Chondrocyte (in vitro differentiated cells): ENCODE measurements around the gene ZNF521. TPM values are rescaled to one million over a fixed set of nuclear protein-coding genes. Genes with fewer than 3 reads are reported as not detected.

Experiments used
- DNase-seq: peaks from one replicate; pipeline ENCODE4 v3.0.0; 2021; ENCODE audit warnings: mixed read lengths, low spot score
- H3K27ac Mint-ChIP-seq: one replicate; pipeline ENCODE4 v1.8.0; 2021; ENCODE audit warnings: mild to moderate bottlenecking, moderate library complexity, mixed read lengths; ENCODE audit not compliant: unreplicated experiment
- H3K27me3 Mint-ChIP-seq: 2 replicates; pipeline ENCODE4 v1.8.0; 2021; ENCODE audit warnings: low read depth, mixed read lengths
- H3K36me3 Mint-ChIP-seq: 2 replicates; pipeline ENCODE4 v1.8.0; 2021; ENCODE audit warnings: low read depth, mixed read lengths
- H3K4me1 Mint-ChIP-seq: 2 replicates; pipeline ENCODE4 v1.8.0; 2021; ENCODE audit warnings: low read depth, mild to moderate bottlenecking, mixed read lengths
- H3K4me3 Mint-ChIP-seq: one replicate; pipeline ENCODE4 v1.8.0; 2021; ENCODE audit warnings: mild to moderate bottlenecking, moderate library complexity, mixed read lengths; ENCODE audit not compliant: unreplicated experiment
- H3K9me3 Mint-ChIP-seq: 2 replicates; pipeline ENCODE4 v1.8.0; 2021; ENCODE audit warnings: low read depth, mixed read lengths
- CTCF ChIP-seq: fragments of 200-600 bp; sonication (generic); IDR thresholded peaks from 2 replicates; pipeline ENCODE4 v1.5.0; 2021; ENCODE audit warnings: antibody characterized with exemption, mild to moderate bottlenecking, moderate library complexity
- total RNA-seq: library from RNA; stranded (reverse); gene quantifications from 3 replicates; pipeline ENCODE4 v1.2.1, GENCODE V29; 2021

ZNF521 gene
- total RNA-seq, 1 donor from 2014 or later = 29.7 TPM

GRCh38 chr18:25074925-25075324, 277.0 kb downstream of the ZNF521 start:
- H3K4me3 Mint-ChIP-seq = no peak overlapping the region
- H3K27ac Mint-ChIP-seq = no peak overlapping the region
- H3K9me3 Mint-ChIP-seq = no peaks in the 10 kb centered on the region
- no peak for TF ChIP-seq CTCF
- H3K36me3 Mint-ChIP-seq = peaks cover 4% of the 10 kb centered on the region
- H3K4me1 Mint-ChIP-seq = peaks cover 13% of the 10 kb centered on the region
- no peak for DNase-seq
- H3K27me3 Mint-ChIP-seq = no peaks in the 10 kb centered on the region

GRCh38 chr18:25072205-25072604, 279.8 kb downstream of the ZNF521 start:
- Mint-ChIP-seq H3K27me3 (no peaks in the 10 kb centered on the region), H3K36me3 (peaks cover 2% of the 10 kb centered on the region), H3K4me3 (no peak overlapping the region), H3K9me3 (no peaks in the 10 kb centered on the region), H3K4me1 (peaks cover 19% of the 10 kb centered on the region), H3K27ac (no peak overlapping the region)
- DNase-seq = no peak
- TF ChIP-seq CTCF = no peak

- no peak for TF ChIP-seq CTCF
- H3K27ac Mint-ChIP-seq = no peak overlapping the region
- H3K9me3 Mint-ChIP-seq = no peaks in the 10 kb centered on the region
- H3K36me3 Mint-ChIP-seq = peaks cover 2% of the 10 kb centered on the region
- no peaks in the 10 kb centered on the region for H3K27me3 Mint-ChIP-seq
- peaks cover 17% of the 10 kb centered on the region for H3K4me1 Mint-ChIP-seq
- DNase-seq = no peak
- H3K4me3 Mint-ChIP-seq = no peak overlapping the region
Measured at GRCh38 chr18:25067275-25068025, 284.5 kb downstream of the ZNF521 start.

- H3K4me3 Mint-ChIP-seq = no peak overlapping the region
- no peaks in the 10 kb centered on the region for H3K9me3 Mint-ChIP-seq
- H3K27me3 Mint-ChIP-seq = no peaks in the 10 kb centered on the region
- DNase-seq = no peak
- H3K27ac Mint-ChIP-seq = no peak overlapping the region
- TF ChIP-seq CTCF = no peak
- peaks cover 4% of the 10 kb centered on the region for H3K36me3 Mint-ChIP-seq
- H3K4me1 Mint-ChIP-seq = peaks cover 17% of the 10 kb centered on the region
Measured at GRCh38 chr18:25066516-25066915, 285.4 kb downstream of the ZNF521 start.

- Mint-ChIP-seq H3K27ac (no peak overlapping the region), H3K4me1 (peaks cover 16% of the 10 kb centered on the region), H3K27me3 (no peaks in the 10 kb centered on the region), H3K4me3 (no peak overlapping the region), H3K36me3 (peaks cover 2% of the 10 kb centered on the region), H3K9me3 (no peaks in the 10 kb centered on the region)
- TF ChIP-seq CTCF = peak; percentile 35
- DNase-seq = no peak
Measured at GRCh38 chr18:25062720-25063119, 289.2 kb downstream of the ZNF521 start.
